Measurements from ENCODE around the gene FGFRL1. TPM values are rescaled to one million over a fixed set of nuclear protein-coding genes. Genes with fewer than 3 reads are reported as not detected.

Gene FGFRL1
- total RNA-seq, 2 donors from 2014 or later, result 15.9 to 18.6 TPM

Other genes with a start within 250 kb of the FGFRL1 start
- 1 to 10 TPM; 1.3 to 1.9 TPM for gene CPLX1, start 185.5 kb upstream of the FGFRL1 start, total RNA-seq
- gene GAK, start 79.3 kb upstream of the FGFRL1 start, total RNA-seq, result 100 to 1,000 TPM; 136 to 140 TPM
- gene TMEM175, start 79.2 kb upstream of the FGFRL1 start, total RNA-seq, result 10 to 100 TPM; 21.0 to 22.0 TPM
- 10 to 100 TPM in 1 of 2 donors, 1 to 10 TPM in 1; 8.8 to 12.0 TPM for gene DGKQ, start 38.1 kb upstream of the FGFRL1 start, total RNA-seq
- 10 to 100 TPM; 11.8 to 13.9 TPM for gene IDUA, start 24.6 kb upstream of the FGFRL1 start, total RNA-seq
- not detected for gene SLC26A1, start 18.2 kb upstream of the FGFRL1 start, total RNA-seq
- 1 to 10 TPM; 2.3 to 3.9 TPM for gene RNF212, start 101.9 kb downstream of the FGFRL1 start, total RNA-seq
- gene SPON2, start 161.0 kb downstream of the FGFRL1 start, total RNA-seq, result 1 to 10 TPM; 7.0 to 8.2 TPM
- gene CTBP1, start 237.5 kb downstream of the FGFRL1 start, total RNA-seq, result 100 to 1,000 TPM; 182 to 190 TPM

All from activated T-cell treated with anti-CD3 and anti-CD28 coated beads, Interleukin-2, amount 50 U/mL, for 72 hours (primary cell).